Activated CD4-positive, CD25-positive, alpha-beta regulatory T cell treated with anti-CD3 and anti-CD28 coated beads, Interleukin-2, amount 50 U/mL, for 72 hours (primary cell): ENCODE data around the gene MAMDC4.
"Not testable (repeated sequence)": the region's sequence is repeated elsewhere in the genome, so short reads cannot be mapped to it uniquely, and the experiment has no call there.

Experiments
- DNase-seq: peaks from one replicate; pipeline ENCODE4 v3.0.0; 2021

MAMDC4 gene

GRCh38 chr9:136851941-136852663 is at the start of gene MAMDC4:
TSS of gene MAMDC4 (plus strand) at chr9:136852346. CDS start at chr9:136852417, 71 bp downstream.
- no peak for DNase-seq

GRCh38 chr9:136803009-136803550 is 49.1 kb upstream of the MAMDC4 start:
- DNase-seq = not testable (repeated sequence)

GRCh38 chr9:136803551-136804508 is 48.3 kb upstream of the MAMDC4 start:
- DNase-seq = no peak

- no peak for DNase-seq
Measured at GRCh38 chr9:136804509-136805206, 47.5 kb upstream of the MAMDC4 start.

GRCh38 chr9:136805207-136805740 is 46.9 kb upstream of the MAMDC4 start:
- DNase-seq = no peak

GRCh38 chr9:136806067-136806466 is 46.1 kb upstream of the MAMDC4 start:
- DNase-seq = no peak

GRCh38 chr9:136806631-136807201 is 45.4 kb upstream of the MAMDC4 start:
- no peak for DNase-seq

GRCh38 chr9:136807281-136808074 is 44.7 kb upstream of the MAMDC4 start, which contains the start of gene RABL6:
TSS of gene RABL6 (plus strand) at chr9:136807948. CDS start at chr9:136808197, 249 bp downstream.
- DNase-seq = peak; percentile 87

- DNase-seq = no peak
Measured at GRCh38 chr9:136808075-136808805, 43.9 kb upstream of the MAMDC4 start.

- no peak for DNase-seq
Measured at GRCh38 chr9:136808806-136809158, 43.4 kb upstream of the MAMDC4 start.

GRCh38 chr9:136814725-136815421 is 37.3 kb upstream of the MAMDC4 start:
- no peak for DNase-seq

- no peak for DNase-seq
Measured at GRCh38 chr9:136815422-136815782, 36.7 kb upstream of the MAMDC4 start.

- DNase-seq = no peak
Measured at GRCh38 chr9:136820971-136821825, 30.9 kb upstream of the MAMDC4 start.

GRCh38 chr9:136821826-136822544 is 30.2 kb upstream of the MAMDC4 start:
- no peak for DNase-seq

- DNase-seq = no peak
Measured at GRCh38 chr9:136823136-136824046, 28.8 kb upstream of the MAMDC4 start.

GRCh38 chr9:136824496-136825225 is 27.5 kb upstream of the MAMDC4 start:
- DNase-seq = no peak
